ENCODE measurements around the gene SH3RF3. TPM values are rescaled to one million over a fixed set of nuclear protein-coding genes. Genes with fewer than 3 reads are reported as not detected.

Gene SH3RF3
- polyA plus RNA-seq, 1 donor (not counting 4 experiments of a cell fraction or from before 2014, with no cell fraction given), result 0.08 TPM

DNA sequence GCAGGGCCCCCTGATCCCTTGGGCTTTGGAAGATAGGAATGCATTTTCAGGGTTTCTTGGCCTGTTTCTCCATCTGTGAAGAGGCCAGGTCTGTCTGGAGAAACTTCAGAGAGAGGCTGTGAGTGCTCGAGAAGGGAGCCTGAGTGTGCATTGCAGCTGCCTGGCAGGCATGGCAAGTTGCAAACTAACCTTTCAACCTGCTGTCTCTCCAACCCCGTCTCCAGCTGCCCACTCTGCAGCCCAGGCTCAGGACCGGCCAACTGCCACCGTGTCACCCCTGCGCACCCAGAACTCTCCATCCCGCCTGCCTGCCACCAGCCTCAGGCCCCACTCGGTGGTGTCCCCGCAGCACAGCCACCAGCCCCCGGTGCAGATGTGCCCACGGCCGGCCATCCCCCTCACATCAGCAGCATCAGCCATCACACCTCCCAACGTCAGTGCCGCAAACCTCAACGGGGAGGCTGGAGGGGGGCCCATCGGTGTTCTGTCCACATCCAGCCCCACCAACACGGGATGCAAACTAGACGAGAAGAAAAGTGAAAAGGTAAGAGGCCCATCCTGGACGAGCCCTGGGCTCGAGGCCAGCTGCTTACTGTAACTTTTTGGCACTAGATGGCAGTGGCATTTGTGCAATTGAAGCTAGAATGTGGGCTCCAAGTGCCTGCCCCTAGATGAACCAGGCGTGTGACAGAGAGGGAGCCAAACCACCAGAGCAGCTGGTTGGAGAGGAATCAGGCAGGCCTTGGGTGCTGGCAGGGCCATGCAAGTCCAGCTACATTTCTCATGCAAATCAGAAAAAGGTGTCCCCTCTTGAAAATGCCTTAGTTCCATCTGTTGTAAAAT lies 320.2 kb downstream of the SH3RF3 start:
- H3K27me3 ChIP-seq (ENCODE audit: control insufficient read depth, extremely low read depth, insufficient read depth, low read length), result no peaks in the 10 kb centered on the region
- dilution Hi-C loops (cut with MboI; ENCODE audit: extremely low pct_ligation_motif_present, low sequenced_read_pairs), result no loop called here
- H3K36me3 ChIP-seq (ENCODE audit: control insufficient read depth in 2 of 2, extremely low read depth in 1 of 2, insufficient read depth in 2 of 2, low read length in 2 of 2), result no peaks in the 10 kb centered on the region
- H3K9me3 ChIP-seq (ENCODE audit: control insufficient read depth, low read depth, low read length), result no peaks in the 10 kb centered on the region
- no peaks in the 10 kb centered on the region for H3K79me2 ChIP-seq (ENCODE audit: control insufficient read depth, insufficient read depth, low read length)
- H3K4me3 ChIP-seq (ENCODE audit: control insufficient read depth in 2 of 3, extremely low read depth in 1 of 3, insufficient read depth in 2 of 3, low read depth in 1 of 3, low read length in 3 of 3), result no peak overlapping the region
- no peak overlapping the region for H3K4me2 ChIP-seq (ENCODE audit: control insufficient read depth, extremely low read depth, insufficient read depth, low read depth, low read length)
- H3K4me1 ChIP-seq (ENCODE audit: control insufficient read depth, extremely low read depth, insufficient read depth, low read length), result no peaks in the 10 kb centered on the region
- H2AFZ ChIP-seq (ENCODE audit: control insufficient read depth, low read length), result no peak overlapping the region
- DNase-seq (ENCODE audit: low read depth, low spot score) (no peak), FAIRE-seq (no peak)
- no peaks in the 10 kb centered on the region for H4K20me1 ChIP-seq (ENCODE audit: control insufficient read depth, extremely low read depth, insufficient read depth, low read length)
- TF ChIP-seq, protein P1, sequence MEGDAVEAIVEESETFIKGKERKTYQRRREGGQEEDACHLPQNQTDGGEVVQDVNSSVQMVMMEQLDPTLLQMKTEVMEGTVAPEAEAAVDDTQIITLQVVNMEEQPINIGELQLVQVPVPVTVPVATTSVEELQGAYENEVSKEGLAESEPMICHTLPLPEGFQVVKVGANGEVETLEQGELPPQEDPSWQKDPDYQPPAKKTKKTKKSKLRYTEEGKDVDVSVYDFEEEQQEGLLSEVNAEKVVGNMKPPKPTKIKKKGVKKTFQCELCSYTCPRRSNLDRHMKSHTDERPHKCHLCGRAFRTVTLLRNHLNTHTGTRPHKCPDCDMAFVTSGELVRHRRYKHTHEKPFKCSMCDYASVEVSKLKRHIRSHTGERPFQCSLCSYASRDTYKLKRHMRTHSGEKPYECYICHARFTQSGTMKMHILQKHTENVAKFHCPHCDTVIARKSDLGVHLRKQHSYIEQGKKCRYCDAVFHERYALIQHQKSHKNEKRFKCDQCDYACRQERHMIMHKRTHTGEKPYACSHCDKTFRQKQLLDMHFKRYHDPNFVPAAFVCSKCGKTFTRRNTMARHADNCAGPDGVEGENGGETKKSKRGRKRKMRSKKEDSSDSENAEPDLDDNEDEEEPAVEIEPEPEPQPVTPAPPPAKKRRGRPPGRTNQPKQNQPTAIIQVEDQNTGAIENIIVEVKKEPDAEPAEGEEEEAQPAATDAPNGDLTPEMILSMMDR (optimal IDR thresholded peaks at IDR 0.05 in 1 of 3, IDR thresholded peaks at IDR 0.05 in 1 of 3, conservative IDR thresholded peaks at IDR 0.05 in 1 of 3; ENCODE audit: extremely low read depth in 1 of 3, insufficient read depth in 2 of 3, low read length in 3 of 3), result peak; percentile 13 to 54 (median 16)
- TF ChIP-seq EZH2 (IDR thresholded peaks at IDR 0.05; ENCODE audit: low read length), result no peak
- no peak overlapping the region for H3K27ac ChIP-seq (ENCODE audit: control insufficient read depth, insufficient read depth, low read length)
- H3K9ac ChIP-seq (ENCODE audit: control insufficient read depth, extremely low read depth, insufficient read depth, low read length), result no peak overlapping the region
- no peaks in the 10 kb centered on the region for H3K9me1 ChIP-seq (ENCODE audit: control insufficient read depth, extremely low read depth, insufficient read depth, low read length)

- FAIRE-seq (no peak), DNase-seq (ENCODE audit: low read depth, low spot score) (no peak)
- no peaks in the 10 kb centered on the region for H3K27me3 ChIP-seq (ENCODE audit: control insufficient read depth, extremely low read depth, insufficient read depth, low read length)
- H3K9me1 ChIP-seq (ENCODE audit: control insufficient read depth, extremely low read depth, insufficient read depth, low read length), result no peaks in the 10 kb centered on the region
- dilution Hi-C loops (cut with MboI; ENCODE audit: extremely low pct_ligation_motif_present, low sequenced_read_pairs), result no loop called here
- H3K27ac ChIP-seq (ENCODE audit: control insufficient read depth, insufficient read depth, low read length), result no peak overlapping the region
- no peak overlapping the region for H3K9ac ChIP-seq (ENCODE audit: control insufficient read depth, extremely low read depth, insufficient read depth, low read length)
- no peak overlapping the region for H3K4me2 ChIP-seq (ENCODE audit: control insufficient read depth, extremely low read depth, insufficient read depth, low read depth, low read length)
- H3K4me1 ChIP-seq (ENCODE audit: control insufficient read depth, extremely low read depth, insufficient read depth, low read length), result no peaks in the 10 kb centered on the region
- TF ChIP-seq EZH2 (IDR thresholded peaks at IDR 0.05; ENCODE audit: low read length), result no peak
- TF ChIP-seq, protein P1 (optimal IDR thresholded peaks at IDR 0.05 in 1 of 3, IDR thresholded peaks at IDR 0.05 in 1 of 3, conservative IDR thresholded peaks at IDR 0.05 in 1 of 3; ENCODE audit: extremely low read depth in 1 of 3, insufficient read depth in 2 of 3, low read length in 3 of 3), result no peak
- no peaks in the 10 kb centered on the region for H3K9me3 ChIP-seq (ENCODE audit: control insufficient read depth, low read depth, low read length)
- H4K20me1 ChIP-seq (ENCODE audit: control insufficient read depth, extremely low read depth, insufficient read depth, low read length), result no peaks in the 10 kb centered on the region
- no peak overlapping the region for H3K4me3 ChIP-seq (ENCODE audit: control insufficient read depth in 2 of 3, extremely low read depth in 1 of 3, insufficient read depth in 2 of 3, low read depth in 1 of 3, low read length in 3 of 3)
- no peaks in the 10 kb centered on the region for H3K79me2 ChIP-seq (ENCODE audit: control insufficient read depth, insufficient read depth, low read length)
- H2AFZ ChIP-seq (ENCODE audit: control insufficient read depth, low read length), result no peak overlapping the region
- no peaks in the 10 kb centered on the region for H3K36me3 ChIP-seq (ENCODE audit: control insufficient read depth in 2 of 2, extremely low read depth in 1 of 2, insufficient read depth in 2 of 2, low read length in 2 of 2)
Measured at GRCh38 chr2:109450574-109451273, 321.7 kb downstream of the SH3RF3 start.

Measured in keratinocyte (primary cell).